NCI-H1048 (cell line): ENCODE results near the gene NUP107.

Experiments
- DNase-seq: peaks from one replicate; lab custom pipeline; 2025; lab: John Stamatoyannopoulos, UW

The NUP107 gene

DNA sequence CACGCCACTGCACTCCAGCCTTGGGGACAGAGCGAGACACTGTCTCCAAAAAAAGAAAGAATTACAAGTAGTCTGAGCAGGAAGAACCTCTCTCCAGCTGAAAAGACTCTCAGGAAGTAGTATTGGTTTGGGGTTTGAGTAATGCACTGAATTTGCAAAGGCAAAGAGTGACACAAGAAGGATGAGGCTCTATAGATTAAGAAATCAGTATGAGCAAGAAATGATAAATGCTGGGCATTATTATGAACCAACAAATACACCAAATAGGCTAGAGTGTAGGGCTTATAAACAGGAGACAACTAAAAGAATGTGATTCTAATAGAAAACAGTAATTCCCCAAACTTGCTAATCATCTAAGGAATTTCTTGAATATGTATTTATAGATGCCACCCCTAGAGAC is 56.6 kb downstream of the NUP107 start:
- no peak for DNase-seq

DNA sequence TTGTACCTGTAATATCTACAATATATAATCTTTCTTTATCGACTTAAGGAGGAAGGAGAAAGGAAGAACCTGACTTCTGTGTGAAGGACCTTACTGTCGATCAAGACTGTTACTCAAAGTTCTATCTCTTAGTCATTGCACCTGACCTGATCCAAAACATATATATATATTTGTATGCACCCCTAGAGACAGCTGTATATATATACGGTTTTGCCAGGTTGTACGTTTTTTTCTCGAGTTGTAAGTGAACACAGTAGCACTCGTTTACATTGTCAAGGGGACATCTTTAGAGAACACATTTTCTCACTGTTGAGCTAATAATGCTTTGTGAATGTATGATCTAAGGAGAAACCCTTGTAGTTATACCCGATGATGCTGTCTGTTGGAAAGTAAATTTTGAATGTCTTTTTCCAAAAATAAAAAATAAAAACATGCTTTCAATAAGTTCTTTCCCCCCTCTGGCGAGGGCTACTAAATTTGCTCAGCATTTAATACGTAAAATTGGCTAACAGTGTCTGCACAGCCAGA is 58.7 kb downstream of the NUP107 start:
- DNase-seq: no peak

DNA sequence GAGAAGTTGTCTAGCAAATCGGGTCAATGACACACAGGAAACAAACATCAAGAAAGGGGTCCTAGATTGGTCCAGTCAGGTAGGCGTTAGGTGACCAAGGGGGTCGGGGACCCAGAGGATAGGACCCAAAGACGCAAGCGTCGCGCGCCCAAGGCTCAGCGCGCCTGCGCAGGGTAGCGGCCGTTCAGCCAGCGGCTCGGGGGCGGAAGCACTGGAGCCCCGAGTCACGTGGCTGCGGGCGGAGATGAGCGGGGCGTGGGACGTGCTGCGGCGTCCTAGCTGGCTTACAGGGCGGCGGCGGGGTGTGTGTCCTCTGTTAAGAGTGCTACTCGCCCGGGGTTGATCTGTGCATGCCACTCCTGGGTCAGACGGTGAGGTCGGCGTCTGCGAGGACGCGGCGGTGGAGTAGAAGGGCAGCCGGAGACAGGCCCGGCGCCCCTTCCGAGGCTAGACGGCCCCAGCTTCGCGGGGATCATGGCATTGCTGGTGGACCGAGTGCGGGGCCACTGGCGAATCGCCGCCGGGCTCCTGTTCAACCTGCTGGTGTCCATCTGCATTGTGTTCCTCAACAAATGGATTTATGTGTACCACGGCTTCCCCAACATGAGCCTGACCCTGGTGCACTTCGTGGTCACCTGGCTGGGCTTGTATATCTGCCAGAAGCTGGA is 59.3 kb downstream of the NUP107 start, which contains the start of gene SLC35E3:
Gene SLC35E3, plus strand, starts transcription at position 273 of the 668 bp plus-strand sequence. Its CDS starts 202 bp downstream, at position 475.
- peak; percentile 88 for DNase-seq

DNA sequence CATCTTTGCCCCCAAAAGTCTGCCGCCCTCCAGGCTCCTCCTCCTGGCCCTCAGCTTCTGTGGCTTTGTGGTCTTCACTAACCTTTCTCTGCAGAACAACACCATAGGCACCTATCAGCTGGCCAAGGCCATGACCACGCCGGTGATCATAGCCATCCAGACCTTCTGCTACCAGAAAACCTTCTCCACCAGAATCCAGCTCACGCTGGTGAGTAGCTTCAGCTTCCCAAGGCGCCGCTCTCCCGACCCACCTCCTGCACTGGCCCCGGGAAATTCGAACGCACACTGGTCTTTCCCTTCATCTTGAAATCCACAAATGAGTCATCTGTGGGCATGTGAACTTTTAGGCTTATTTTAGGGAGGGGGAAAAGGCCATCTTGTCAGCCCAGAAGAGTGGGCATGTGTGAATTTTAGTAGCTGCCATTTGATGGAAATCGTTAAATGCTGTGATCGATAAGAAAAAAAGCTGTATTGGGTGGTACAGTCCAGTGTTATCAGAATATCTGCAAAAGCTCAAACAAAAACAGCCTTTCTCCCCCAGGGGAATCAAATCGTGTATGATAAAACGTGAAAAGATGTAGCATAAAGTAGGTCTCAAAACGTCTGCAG is 59.9 kb downstream of the NUP107 start:
- no peak for DNase-seq

DNA sequence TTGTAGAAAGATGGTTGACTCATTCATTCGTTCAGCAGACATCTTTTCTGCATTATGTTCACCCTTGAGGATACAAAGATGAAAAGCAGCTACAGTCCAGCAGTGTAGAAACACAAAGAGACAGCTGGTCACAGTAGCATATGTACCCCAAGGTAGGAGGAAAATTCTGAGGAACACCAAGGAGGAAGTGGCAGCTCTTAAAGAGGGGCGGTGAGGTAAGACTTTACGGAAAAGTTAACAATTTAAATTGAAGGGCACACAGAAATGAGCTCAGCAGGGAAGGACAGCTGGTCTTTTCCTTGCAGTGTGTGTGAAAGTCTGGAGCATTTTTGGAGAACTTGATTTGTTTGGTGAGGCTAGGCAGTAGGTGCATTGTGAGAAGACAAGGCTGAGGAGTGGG is 62.7 kb downstream of the NUP107 start:
- no peak for DNase-seq

DNA sequence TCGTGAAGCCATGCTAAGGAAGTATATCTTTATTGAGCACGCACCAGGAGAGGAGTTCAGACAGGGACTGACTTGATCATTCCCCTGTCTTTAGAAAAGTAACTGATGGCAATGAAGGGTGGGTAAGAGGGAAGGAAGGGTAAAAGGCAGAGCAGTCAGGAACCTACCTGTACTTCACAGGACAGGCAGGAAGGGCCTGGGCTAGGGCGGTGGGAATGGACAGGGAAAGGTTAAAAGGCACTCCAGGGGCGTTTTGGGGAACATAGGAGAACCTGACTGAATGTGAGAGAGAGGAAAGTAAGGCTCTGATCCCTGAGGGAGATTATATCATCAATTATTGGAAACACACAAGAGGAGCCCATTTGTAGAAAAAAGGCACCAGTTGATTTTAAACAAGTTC is 63.1 kb downstream of the NUP107 start:
- no peak for DNase-seq

DNA sequence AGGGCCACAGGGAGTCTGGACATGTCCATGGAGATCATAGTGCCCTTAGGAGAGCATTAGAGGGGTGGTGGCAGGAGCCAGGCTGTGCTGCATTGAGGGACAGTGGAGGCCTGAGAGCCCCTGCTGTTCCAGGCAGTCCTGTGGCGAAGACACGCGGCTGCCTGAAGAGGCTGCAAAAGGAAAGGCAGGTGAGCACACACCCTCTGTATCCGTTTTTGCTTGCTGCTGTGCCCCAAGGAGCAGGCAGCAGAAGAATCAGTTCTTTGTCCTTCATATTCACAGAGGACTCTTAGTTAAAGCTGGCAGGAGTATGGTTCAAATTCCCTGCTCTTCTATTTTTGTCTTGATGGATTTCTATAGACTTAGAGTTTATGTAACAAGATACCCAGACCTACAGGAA is 63.7 kb downstream of the NUP107 start:
- no peak for DNase-seq

DNA sequence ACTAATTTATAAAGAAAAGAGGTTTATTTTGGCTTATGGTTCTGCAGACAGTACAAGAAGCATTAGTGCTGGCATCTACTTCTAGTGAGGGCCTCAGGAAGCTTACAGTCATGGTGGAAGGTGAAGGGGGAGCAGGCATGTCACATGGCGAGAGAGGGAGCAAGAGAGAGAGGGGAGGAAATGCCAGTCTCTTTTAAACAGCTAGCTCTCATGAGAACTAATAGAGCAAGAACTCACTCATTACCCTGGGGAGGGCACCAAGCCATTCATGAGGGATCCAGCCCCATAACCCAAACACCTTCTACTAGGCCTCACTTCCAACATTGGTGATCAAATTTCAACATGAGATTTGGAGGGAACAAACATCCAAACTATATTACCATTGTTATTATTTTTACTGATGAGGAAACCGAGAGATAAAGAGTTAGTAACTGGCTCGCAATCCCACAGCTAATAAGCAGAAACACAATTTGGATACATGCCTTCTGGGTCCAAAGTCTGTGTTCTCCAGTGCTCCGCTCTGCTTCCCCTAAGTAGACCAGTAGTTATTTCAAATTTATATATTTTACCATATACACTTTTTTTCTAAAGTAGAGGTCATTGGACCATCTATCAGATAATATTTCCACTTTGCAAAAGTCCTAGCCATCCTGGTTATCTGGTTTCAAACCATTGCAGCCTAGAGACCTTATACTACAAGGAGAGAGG is 68.9 kb downstream of the NUP107 start:
- no peak for DNase-seq

DNA sequence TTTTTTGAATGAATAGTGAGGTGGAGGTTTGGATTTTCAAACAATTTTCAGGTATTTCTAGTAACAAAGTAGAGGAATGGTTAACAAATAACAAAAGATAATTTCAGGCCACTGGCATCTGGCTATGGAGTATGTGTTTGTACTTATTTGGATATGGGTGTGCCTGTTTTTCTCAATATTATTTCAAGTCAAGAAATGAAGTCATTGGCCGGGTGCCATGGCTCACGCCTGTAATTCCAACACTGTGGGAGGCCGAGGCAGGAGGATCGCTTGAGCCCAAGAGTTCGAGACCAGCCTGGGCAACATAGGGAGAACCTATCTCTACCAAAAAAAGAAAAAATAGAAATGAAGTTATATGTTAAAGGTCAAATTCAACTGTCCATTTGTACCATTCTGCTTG is 73.1 kb downstream of the NUP107 start:
- DNase-seq: no peak

DNA sequence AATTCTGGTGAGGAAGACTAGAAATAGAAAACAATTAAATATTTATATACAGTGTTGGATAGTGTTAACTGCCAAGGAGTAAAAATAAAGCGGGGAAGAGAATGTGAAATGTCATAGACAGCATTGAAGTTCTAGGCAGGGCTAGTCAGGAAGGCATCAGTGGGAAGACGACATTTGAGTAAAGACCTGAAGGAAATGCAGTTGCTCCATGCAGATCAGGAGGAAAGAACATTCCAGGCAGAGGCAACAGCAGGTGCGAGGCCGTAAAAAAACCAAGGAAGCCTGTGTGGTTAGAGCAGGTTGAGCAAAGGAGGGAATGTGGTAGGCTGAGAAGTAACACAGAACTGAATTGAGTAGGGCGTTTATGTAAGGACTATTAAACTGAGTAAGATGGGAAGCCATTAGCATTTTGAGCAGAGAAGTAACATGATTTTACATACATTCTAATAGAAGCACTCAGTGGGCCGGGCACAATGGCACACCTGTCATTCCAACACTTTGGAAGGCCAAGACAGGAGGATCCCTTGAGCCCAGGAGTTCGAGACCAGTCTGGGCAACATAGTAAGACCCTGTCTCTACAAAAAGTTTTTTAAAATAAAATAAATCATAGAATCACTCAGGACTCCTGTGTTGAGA is 74.1 kb downstream of the NUP107 start:
- no peak for DNase-seq

DNA sequence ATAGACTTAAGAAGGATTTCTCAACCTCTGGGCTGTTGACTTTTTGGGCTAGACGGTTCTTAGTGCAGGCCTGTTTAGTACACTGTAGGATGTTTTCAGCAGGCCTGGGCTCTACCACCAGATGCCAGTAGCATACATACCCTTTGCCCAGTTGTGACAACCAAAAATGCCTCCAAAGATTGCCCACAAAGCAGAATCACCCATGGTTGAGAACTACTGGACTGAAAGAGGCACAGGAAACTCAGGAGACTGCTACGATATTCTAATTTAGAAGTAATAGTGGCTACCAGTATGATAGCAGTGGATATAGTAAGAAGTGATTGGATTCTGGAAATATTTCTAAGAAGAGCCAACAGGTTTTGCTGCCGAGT is 74.6 kb downstream of the NUP107 start:
- DNase-seq: no peak

DNA sequence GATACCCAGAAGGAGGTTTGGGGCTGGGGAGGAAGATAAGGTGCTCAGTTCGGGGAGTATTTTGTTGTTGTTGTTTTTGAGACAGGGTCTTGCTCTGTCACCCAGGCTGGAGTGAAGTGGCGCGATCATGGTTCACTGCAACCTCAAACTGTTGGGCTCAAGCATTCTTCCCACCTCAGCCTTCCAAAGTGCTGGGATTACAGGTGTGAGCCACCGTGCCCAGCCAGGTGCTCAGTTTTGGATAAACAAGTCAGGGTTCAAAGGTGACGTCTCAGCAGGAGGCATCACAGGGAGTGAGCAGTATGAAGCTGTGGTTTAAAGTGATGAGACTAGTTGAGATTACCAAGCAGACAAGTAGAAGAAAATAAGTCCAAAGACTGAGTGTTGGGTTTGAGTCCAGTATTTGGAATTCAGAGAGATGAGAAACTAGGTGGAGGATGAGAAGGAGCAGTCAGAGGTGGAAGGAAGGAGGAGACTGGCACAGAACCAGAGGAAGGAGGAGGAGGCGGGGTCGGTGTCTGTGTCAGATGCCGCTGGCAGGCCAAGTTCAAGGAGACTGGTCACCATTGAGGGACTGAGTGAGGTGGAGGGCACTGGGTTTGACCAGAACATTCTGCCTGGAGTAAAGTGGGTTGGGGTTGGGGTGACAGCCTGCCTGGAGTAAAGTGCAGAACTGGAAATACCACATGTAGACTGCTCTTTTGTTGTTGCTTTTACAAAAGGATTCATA is 75.3 kb downstream of the NUP107 start:
- DNase-seq: no peak

DNA sequence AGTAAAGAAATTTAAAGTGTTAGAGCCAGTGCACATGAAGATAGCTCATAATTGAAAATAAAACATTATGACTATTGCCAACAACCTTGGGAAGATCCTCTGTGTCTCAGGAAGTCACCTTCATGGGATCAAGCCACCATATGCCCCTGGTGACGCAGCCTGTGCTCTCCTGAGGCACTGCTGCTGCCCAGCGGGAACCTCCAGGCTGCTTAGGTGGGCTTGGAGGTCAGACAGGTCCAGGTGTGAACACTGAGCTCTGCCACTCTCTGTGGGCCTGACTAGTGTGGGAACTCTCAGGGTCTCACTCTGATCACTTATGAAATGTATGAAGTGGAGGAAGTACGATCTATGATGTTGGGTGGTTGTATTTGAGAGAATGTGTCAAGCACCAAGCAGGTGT is 75.9 kb downstream of the NUP107 start:
- DNase-seq: no peak

DNA sequence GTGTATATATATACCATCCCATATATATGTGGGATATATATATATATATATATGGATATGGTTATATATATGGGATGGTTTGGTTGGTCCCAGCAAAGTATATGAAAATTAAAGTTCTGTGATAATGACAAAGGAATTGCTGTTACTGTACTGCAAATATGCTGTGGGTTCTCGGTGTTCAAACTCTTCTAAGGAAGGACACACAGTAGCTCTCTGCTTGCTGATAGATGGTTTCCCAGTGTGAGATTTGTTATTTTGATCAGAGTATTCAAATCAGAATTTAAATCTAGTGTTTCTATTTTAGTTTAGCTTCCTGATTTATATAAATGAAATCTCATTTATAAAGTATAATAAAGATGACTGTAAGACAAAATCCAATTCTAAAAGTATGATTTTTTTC is 78.9 kb downstream of the NUP107 start:
- no peak for DNase-seq

DNA sequence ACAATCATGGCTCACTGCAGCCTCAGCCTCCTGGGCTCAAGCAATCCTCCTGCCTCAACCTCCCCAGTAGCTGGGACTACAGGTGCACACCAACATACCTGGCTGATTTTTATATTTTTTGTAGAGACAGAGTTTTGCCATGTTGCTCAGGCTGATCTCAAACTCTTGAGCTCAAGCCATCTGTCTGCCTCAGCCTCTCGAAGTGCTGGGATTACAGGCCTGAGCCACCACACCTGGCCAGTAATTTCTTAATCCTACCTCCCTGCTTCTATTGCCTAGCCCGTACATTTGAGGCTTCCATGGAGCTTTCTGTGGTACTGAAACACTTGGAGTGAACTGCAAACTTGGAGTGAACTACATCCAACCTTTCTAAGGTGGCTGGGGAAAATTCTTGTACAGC is 79.9 kb downstream of the NUP107 start:
- DNase-seq: no peak

DNA sequence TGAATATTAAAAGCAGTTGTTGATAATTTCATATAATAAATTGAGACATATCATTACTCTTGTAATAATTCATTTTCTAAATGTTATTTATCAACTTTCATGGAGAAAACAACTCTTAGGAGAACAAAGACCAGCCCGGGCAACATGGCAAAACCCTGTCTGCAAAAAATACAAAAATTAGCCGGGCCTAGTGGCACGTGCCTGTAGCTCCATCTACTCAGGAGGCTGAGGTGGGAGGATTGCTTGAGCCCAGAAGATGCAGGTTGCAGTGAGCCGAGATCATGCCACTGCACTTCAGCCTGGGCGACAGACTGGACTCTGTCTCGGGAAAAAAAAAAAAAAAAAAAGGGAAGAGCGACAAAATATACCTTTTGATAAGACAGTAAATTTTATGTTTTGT is 80.4 kb downstream of the NUP107 start:
- DNase-seq: no peak

DNA sequence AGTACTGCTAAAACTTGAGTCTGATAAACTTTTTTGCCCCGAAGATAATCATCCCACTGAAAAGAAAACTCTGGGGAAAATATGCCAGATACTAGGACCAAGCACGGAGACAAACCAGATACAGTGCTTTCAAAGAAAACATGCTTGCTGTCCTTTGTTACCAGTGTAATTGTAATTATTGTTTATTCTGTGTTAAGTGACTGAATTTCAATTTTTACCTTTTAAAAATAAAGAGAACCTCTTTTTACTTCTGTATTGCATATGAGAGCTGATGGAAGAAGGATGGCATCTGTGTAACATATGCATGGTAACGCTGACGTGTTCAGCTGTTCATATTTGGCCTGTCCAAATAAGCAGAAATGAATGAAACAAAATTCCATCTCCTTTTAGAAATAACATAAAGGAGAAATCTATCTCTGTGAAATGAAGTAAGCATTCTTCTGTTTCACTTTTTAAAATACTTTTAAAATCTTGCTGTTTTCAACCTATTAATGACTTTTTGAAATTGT is 81.7 kb downstream of the NUP107 start:
- DNase-seq: no peak

DNA sequence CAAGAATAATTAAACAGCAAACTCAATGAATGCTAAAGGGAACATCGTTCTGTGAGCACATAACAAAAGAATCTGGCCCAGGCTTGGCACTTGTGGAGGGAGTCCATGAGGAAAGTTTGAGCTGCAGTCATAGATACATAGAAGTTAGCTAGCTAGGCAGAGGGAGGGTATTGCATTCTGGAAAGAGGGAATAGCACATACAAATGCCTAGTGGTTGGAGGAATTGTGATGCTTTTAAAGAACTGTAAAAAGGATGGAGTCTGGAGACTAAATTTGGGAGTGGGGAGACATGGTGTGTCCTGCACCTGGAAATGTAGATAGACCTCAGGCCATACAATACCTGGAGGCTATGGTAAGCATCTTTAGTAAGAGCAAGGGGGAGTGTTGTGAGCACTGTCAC is 83.2 kb downstream of the NUP107 start:
- no peak for DNase-seq

DNA sequence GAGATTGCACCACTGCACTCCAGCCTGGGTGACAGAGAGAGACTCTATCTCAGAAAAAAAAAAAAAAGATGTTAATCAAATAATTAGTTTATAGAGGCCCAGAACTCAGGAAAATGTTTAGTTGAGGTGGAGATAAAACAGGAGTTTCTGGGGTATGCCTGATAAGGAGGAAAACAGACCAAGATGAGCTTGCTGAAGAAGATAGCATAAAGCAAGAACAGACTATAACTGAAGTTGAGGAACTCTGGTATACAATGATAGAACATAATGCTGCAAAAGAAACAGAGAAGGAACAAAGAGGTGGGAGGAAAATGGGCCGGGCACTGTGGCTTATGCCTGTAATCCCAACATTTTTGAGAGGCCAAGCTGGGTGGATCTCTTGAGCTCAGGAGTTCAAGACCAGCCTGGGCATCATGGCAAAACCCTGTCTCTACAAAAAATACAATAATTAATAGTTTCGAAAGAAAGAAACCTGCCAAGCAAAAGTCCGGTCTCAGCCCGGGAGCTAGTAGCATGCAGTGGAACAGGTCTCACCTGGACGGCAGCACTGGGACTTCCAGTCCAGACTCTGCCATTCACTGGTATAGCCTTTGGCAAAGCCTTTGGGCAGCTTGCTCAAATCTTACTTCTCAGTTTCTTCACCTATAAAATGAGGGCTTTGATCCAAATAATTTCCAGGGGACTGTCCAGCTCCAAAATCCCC is 84.6 kb downstream of the NUP107 start:
- DNase-seq: no peak

DNA sequence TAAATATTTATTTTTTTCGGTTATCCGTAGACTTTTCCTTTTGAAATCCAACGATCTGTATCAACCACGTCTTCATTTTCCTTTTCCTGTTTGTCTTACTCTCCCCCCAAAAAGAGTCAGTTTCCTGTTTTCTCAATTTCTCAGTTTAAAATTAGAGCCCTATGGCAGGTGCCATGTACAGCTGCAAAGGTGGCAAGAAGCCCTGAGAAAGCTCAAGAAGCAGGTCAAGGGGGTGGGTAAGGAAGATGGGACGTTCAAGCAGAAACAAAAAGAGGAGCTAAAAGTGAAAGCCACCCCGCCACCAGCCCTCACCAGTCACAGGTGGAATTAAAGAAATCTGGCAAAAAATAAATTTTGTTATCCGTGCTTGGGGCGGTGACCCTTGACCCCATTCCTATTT is 85.9 kb downstream of the NUP107 start:
- no peak for DNase-seq

DNA sequence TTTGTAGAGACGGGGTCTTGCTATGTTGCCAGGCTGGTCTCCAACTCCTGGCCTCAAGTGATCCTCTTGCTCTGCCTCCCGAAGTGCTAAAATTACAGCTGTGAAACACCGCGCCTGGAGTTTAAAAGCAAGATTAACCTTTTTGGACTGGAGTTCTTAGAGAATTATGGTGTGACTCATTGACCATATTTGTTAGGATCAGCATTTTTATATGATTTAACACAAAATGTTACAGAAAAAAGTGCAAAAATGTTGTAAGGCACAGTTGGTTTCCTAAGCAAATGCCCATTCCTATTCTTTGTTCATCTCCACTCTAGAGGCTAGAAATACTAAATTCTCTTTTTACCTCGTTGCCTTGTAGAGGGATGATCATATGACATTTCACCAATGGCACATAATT is 86.8 kb downstream of the NUP107 start:
- DNase-seq: no peak
